ENCODE measurements around the gene GPRC5C.

DNA sequence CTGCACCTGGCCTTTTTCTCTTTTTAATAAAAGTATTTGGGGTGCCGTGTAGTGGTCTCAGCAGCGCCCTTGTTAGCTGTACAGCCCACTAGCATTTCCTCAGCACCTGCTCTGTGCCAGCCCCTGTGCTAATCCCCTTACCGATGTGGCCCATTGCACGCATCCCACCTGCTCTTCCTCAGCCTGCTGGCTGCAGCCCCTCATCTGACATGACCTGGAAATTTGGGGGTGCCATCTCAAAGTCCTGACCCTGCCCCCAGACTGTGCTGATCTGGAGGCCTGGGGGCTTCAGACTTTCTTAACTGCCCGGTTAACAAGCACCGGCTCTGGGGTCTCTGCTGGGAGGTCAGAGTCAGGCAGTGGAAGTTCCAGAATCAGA, 10.4 kb downstream of the GPRC5C start:
- TF ChIP-seq, protein P1, sequence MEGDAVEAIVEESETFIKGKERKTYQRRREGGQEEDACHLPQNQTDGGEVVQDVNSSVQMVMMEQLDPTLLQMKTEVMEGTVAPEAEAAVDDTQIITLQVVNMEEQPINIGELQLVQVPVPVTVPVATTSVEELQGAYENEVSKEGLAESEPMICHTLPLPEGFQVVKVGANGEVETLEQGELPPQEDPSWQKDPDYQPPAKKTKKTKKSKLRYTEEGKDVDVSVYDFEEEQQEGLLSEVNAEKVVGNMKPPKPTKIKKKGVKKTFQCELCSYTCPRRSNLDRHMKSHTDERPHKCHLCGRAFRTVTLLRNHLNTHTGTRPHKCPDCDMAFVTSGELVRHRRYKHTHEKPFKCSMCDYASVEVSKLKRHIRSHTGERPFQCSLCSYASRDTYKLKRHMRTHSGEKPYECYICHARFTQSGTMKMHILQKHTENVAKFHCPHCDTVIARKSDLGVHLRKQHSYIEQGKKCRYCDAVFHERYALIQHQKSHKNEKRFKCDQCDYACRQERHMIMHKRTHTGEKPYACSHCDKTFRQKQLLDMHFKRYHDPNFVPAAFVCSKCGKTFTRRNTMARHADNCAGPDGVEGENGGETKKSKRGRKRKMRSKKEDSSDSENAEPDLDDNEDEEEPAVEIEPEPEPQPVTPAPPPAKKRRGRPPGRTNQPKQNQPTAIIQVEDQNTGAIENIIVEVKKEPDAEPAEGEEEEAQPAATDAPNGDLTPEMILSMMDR (IDR thresholded peaks at IDR 0.05; ENCODE audit: borderline replicate concordance, extremely low read depth, low read length, poor library complexity, severe bottlenecking) = no peak
- TF ChIP-seq EZH2 (IDR thresholded peaks at IDR 0.05; ENCODE audit: borderline replicate concordance, low read depth, low read length, severe bottlenecking) = no peak

Data from DND-41 (cell line).